ENCODE data around the gene ZNF846. TPM values are rescaled to one million over a fixed set of nuclear protein-coding genes. Genes with fewer than 3 reads are reported as not detected.

The ZNF846 gene
- total and polyA plus RNA-seq, 9 of the 15 experiments (the other 6 are each of a cell fraction or from before 2014, with no cell fraction given), result 4.1 to 8.7 (median 7.8) TPM

DNA sequence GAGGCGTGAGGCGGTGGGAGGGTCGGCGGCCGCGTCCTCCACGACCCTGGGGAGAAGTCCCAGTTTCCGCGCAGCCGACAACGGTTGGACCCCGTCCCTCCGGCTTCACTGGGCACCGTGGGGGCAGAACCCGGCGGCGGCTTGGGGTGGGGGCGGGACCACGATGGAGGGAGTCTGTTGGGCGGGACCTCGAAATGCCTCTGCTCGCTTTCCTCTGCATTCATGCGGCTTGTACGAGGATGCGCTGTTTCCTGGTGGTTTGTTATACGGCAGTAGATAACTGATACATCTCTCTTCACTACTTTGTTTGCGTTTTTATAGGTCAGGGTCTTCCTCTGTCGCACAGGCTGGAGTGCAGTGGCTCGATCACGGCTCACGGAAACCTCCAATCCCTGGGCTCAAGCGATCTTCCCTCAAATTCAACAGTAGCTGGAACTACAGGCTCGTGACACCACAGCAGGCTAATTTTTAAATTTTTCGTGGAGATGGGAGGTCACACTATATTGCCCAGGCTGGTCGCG, 24.6 kb upstream of the ZNF846 start (continued):
- TF ChIP-seq FOXJ2 (tag; IDR thresholded peaks at IDR 0.05) (no peak), CSDE1 (IDR thresholded peaks at IDR 0.05) (no peak), ZKSCAN8 (CRISPR knock-in tag; IDR thresholded peaks at IDR 0.05) (no peak), TARDBP (IDR thresholded peaks at IDR 0.05) (no peak), RFX5 (IDR thresholded peaks at IDR 0.05; ENCODE audit: low read depth, low read length) (no peak), SMARCE1 (IDR thresholded peaks at IDR 0.05) (no peak), ZNF24 (IDR thresholded peaks at IDR 0.05) (no peak), DACH1 (IDR thresholded peaks at IDR 0.05; ENCODE audit: partially characterized antibody) (no peak), ZNF174 (CRISPR knock-in tag; IDR thresholded peaks at IDR 0.05) (no peak), ETS2 (tag; IDR thresholded peaks at IDR 0.05; ENCODE audit: borderline replicate concordance, poor library complexity, severe bottlenecking) (no peak), ZNF316 (IDR thresholded peaks at IDR 0.05) (no peak), SIN3B (IDR thresholded peaks at IDR 0.05; ENCODE audit: low read depth) (no peak), KAT7 (CRISPR knock-in tag; IDR thresholded peaks at IDR 0.05; ENCODE audit: borderline replicate concordance) (0 out of 2 replicates have a peak, but pooled peaks have one; percentile 40), GATAD2B (IDR thresholded peaks at IDR 0.05; ENCODE audit: borderline replicate concordance) (no peak), IFI16 (CRISPR knock-in tag; IDR thresholded peaks at IDR 0.05) (no peak), FOXP1 (CRISPR knock-in tag; IDR thresholded peaks at IDR 0.05) (no peak), HDGF (IDR thresholded peaks at IDR 0.05) (no peak), NCOA6 (IDR thresholded peaks at IDR 0.05) (no peak), CBX2 (IDR thresholded peaks at IDR 0.05; ENCODE audit: insufficient read depth, low read length, poor library complexity, severe bottlenecking) (no peak)
- TF ChIP-seq, protein P1, sequence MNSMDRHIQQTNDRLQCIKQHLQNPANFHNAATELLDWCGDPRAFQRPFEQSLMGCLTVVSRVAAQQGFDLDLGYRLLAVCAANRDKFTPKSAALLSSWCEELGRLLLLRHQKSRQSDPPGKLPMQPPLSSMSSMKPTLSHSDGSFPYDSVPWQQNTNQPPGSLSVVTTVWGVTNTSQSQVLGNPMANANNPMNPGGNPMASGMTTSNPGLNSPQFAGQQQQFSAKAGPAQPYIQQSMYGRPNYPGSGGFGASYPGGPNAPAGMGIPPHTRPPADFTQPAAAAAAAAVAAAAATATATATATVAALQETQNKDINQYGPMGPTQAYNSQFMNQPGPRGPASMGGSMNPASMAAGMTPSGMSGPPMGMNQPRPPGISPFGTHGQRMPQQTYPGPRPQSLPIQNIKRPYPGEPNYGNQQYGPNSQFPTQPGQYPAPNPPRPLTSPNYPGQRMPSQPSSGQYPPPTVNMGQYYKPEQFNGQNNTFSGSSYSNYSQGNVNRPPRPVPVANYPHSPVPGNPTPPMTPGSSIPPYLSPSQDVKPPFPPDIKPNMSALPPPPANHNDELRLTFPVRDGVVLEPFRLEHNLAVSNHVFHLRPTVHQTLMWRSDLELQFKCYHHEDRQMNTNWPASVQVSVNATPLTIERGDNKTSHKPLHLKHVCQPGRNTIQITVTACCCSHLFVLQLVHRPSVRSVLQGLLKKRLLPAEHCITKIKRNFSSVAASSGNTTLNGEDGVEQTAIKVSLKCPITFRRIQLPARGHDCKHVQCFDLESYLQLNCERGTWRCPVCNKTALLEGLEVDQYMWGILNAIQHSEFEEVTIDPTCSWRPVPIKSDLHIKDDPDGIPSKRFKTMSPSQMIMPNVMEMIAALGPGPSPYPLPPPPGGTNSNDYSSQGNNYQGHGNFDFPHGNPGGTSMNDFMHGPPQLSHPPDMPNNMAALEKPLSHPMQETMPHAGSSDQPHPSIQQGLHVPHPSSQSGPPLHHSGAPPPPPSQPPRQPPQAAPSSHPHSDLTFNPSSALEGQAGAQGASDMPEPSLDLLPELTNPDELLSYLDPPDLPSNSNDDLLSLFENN (IDR thresholded peaks at IDR 0.05; ENCODE audit: low read depth in 2 of 2, low read length in 2 of 2), result no peak
- TF ChIP-seq, protein P2, sequence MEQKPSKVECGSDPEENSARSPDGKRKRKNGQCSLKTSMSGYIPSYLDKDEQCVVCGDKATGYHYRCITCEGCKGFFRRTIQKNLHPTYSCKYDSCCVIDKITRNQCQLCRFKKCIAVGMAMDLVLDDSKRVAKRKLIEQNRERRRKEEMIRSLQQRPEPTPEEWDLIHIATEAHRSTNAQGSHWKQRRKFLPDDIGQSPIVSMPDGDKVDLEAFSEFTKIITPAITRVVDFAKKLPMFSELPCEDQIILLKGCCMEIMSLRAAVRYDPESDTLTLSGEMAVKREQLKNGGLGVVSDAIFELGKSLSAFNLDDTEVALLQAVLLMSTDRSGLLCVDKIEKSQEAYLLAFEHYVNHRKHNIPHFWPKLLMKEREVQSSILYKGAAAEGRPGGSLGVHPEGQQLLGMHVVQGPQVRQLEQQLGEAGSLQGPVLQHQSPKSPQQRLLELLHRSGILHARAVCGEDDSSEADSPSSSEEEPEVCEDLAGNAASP (IDR thresholded peaks at IDR 0.05), result no peak
- TF ChIP-seq, protein P3, sequence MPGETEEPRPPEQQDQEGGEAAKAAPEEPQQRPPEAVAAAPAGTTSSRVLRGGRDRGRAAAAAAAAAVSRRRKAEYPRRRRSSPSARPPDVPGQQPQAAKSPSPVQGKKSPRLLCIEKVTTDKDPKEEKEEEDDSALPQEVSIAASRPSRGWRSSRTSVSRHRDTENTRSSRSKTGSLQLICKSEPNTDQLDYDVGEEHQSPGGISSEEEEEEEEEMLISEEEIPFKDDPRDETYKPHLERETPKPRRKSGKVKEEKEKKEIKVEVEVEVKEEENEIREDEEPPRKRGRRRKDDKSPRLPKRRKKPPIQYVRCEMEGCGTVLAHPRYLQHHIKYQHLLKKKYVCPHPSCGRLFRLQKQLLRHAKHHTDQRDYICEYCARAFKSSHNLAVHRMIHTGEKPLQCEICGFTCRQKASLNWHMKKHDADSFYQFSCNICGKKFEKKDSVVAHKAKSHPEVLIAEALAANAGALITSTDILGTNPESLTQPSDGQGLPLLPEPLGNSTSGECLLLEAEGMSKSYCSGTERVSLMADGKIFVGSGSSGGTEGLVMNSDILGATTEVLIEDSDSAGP (CRISPR knock-in tag; IDR thresholded peaks at IDR 0.05), result no peak
- TF ChIP-seq, protein P4, sequence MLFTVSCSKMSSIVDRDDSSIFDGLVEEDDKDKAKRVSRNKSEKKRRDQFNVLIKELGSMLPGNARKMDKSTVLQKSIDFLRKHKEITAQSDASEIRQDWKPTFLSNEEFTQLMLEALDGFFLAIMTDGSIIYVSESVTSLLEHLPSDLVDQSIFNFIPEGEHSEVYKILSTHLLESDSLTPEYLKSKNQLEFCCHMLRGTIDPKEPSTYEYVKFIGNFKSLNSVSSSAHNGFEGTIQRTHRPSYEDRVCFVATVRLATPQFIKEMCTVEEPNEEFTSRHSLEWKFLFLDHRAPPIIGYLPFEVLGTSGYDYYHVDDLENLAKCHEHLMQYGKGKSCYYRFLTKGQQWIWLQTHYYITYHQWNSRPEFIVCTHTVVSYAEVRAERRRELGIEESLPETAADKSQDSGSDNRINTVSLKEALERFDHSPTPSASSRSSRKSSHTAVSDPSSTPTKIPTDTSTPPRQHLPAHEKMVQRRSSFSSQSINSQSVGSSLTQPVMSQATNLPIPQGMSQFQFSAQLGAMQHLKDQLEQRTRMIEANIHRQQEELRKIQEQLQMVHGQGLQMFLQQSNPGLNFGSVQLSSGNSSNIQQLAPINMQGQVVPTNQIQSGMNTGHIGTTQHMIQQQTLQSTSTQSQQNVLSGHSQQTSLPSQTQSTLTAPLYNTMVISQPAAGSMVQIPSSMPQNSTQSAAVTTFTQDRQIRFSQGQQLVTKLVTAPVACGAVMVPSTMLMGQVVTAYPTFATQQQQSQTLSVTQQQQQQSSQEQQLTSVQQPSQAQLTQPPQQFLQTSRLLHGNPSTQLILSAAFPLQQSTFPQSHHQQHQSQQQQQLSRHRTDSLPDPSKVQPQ (CRISPR knock-in tag; IDR thresholded peaks at IDR 0.05; ENCODE audit: borderline replicate concordance), result no peak

All from K562 (cell line).